Neural progenitor cell (in vitro differentiated cells): ENCODE data around the gene ARL3. TPM values are rescaled to one million over a fixed set of nuclear protein-coding genes. Genes with fewer than 3 reads are reported as not detected.

Experiments
- DNase-seq: peaks from one replicate; pipeline ENCODE4 v3.0.0-alpha.2; 2016; ENCODE audit warnings: low spot score
- H2AFZ ChIP-seq: fragments of 200-600 bp; sonication (generic); replicated peaks from 2 replicates; pipeline ENCODE4 v1.6.1; 2016; ENCODE audit warnings: antibody characterized with exemption
- H3F3A ChIP-seq: fragments of 200-600 bp; sonication (generic); 2 replicates; pipeline ENCODE4 v1.6.1; 2016; ENCODE audit warnings: antibody characterized with exemption, low read depth
- H3K27ac ChIP-seq: fragments of 200-600 bp; sonication (generic); 2 replicates; pipeline ENCODE4 v1.5.1; 2016; ENCODE audit warnings: mild to moderate bottlenecking
- H3K27me3 ChIP-seq: fragments of 200-600 bp; sonication (generic); 2 replicates; pipeline ENCODE4 v1.6.1; 2016; ENCODE audit warnings: mild to moderate bottlenecking, moderate library complexity
- H3K36me3 ChIP-seq: fragments of 200-600 bp; sonication (generic); 2 replicates; pipeline ENCODE4 v1.5.1; 2016
- H3K4me1 ChIP-seq: fragments of 200-600 bp; sonication (generic); 2 replicates; pipeline ENCODE4 v1.6.1; 2016; ENCODE audit warnings: mixed run types
- H3K4me2 ChIP-seq: fragments of 200-600 bp; sonication (generic); 2 replicates; pipeline ENCODE4 v1.6.1; 2016
- H3K4me3 ChIP-seq: fragments of 200-600 bp; sonication (generic); 2 replicates; pipeline ENCODE4 v1.5.1; 2016
- H3K79me2 ChIP-seq: fragments of 200-600 bp; sonication (generic); 2 replicates; pipeline ENCODE4 v1.6.1; 2016; ENCODE audit warnings: low read depth
- H3K9ac ChIP-seq: fragments of 200-600 bp; sonication (generic); 2 replicates; pipeline ENCODE4 v1.6.1; 2016
- H3K9me3 ChIP-seq: fragments of 200-600 bp; sonication (generic); 2 replicates; pipeline ENCODE4 v1.5.1; 2016; ENCODE audit warnings: low read depth
- H4K20me1 ChIP-seq: fragments of 200-600 bp; sonication (generic); 2 replicates; pipeline ENCODE4 v1.6.1; 2016; ENCODE audit warnings: low read depth
- H3K27ac Mint-ChIP-seq: 3 replicates; pipeline ENCODE4 v1.8.0; 2021; ENCODE audit warnings: mixed read lengths
- H3K27me3 Mint-ChIP-seq: 2 replicates; pipeline ENCODE4 v1.8.0; 2022; ENCODE audit warnings: low read depth, mild to moderate bottlenecking, inconsistent platforms, moderate library complexity, mixed read lengths; ENCODE audit not compliant: insufficient read depth
- H3K36me3 Mint-ChIP-seq: 3 replicates; pipeline ENCODE4 v1.8.0; 2021; ENCODE audit warnings: mixed read lengths
- H3K4me1 Mint-ChIP-seq: 3 replicates; pipeline ENCODE4 v1.8.0; 2021; ENCODE audit warnings: mixed read lengths
- H3K4me3 Mint-ChIP-seq: 3 replicates; pipeline ENCODE4 v1.8.0; 2021; ENCODE audit warnings: mild to moderate bottlenecking, moderate library complexity, mixed read lengths
- H3K9me3 Mint-ChIP-seq: 3 replicates; pipeline ENCODE4 v1.8.0; 2020; ENCODE audit warnings: mixed read lengths
- CTCF ChIP-seq: fragments of 200-600 bp; sonication (generic); IDR thresholded peaks from 2 replicates; pipeline ENCODE4 v1.5.1; 2017; ENCODE audit warnings: antibody characterized with exemption, mild to moderate bottlenecking
- EZH2 ChIP-seq: fragments of 200-600 bp; sonication (generic); IDR thresholded peaks from 2 replicates; pipeline ENCODE4 v1.6.1; 2017; ENCODE audit warnings: antibody characterized with exemption, mild to moderate bottlenecking, moderate library complexity
- EZH2phosphoT487 ChIP-seq: fragments of 200-600 bp; sonication (generic); IDR thresholded peaks from 2 replicates; pipeline ENCODE4 v1.6.1; 2017; ENCODE audit warnings: antibody characterized with exemption
- total RNA-seq: library from RNA; depleted of rRNA; stranded (reverse); fragments of >200 nt; gene quantifications from 2 replicates; pipeline ENCODE4 v1.2.3, GENCODE V29; 2015; ENCODE audit warnings: low replicate concordance

ARL3 gene
- total RNA-seq, 1 donor from 2014 or later, result 29.7 TPM

GRCh38 chr10:102704915-102705314 is 9.3 kb downstream of the ARL3 start:
- TF ChIP-seq EZH2 (no peak), CTCF (no peak), EZH2phosphoT487 (no peak)
- no peak overlapping the region for H3K27ac ChIP-seq
- Mint-ChIP-seq H3K27me3 (no peaks in the 10 kb centered on the region), H3K36me3 (peaks cover 7% of the 10 kb centered on the region), H3K4me3 (no peak overlapping the region), H3K9me3 (no peaks in the 10 kb centered on the region), H3K4me1 (peaks cover 5% of the 10 kb centered on the region), H3K27ac (no peak overlapping the region)
- no peaks in the 10 kb centered on the region for H3K36me3 ChIP-seq
- peaks cover 17% of the 10 kb centered on the region for H4K20me1 ChIP-seq
- no peak overlapping the region for H3K4me3 ChIP-seq
- no peaks in the 10 kb centered on the region for H3K9me3 ChIP-seq
- no peaks in the 10 kb centered on the region for H3K27me3 ChIP-seq
- H3K4me2 ChIP-seq, result no peak overlapping the region
- no peak overlapping the region for H2AFZ ChIP-seq
- H3K79me2 ChIP-seq, result peaks cover 59% of the 10 kb centered on the region
- no peak overlapping the region for H3K9ac ChIP-seq
- no peak for DNase-seq
- peaks cover 8% of the 10 kb centered on the region for H3F3A ChIP-seq
- no peaks in the 10 kb centered on the region for H3K4me1 ChIP-seq

GRCh38 chr10:102702742-102703141 is 11.5 kb downstream of the ARL3 start:
- Mint-ChIP-seq H3K4me1 (peaks cover 8% of the 10 kb centered on the region), H3K27me3 (no peaks in the 10 kb centered on the region), H3K4me3 (no peak overlapping the region), H3K9me3 (no peaks in the 10 kb centered on the region), H3K36me3 (peaks cover 25% of the 10 kb centered on the region), H3K27ac (no peak overlapping the region)
- no peak for DNase-seq
- TF ChIP-seq CTCF, result no peak
- no peak for TF ChIP-seq EZH2phosphoT487
- TF ChIP-seq EZH2, result no peak
- Histone ChIP-seq H3K27me3 (no peaks in the 10 kb centered on the region), H3K4me3 (no peak overlapping the region), H4K20me1 (peaks cover 16% of the 10 kb centered on the region), H3K27ac (no peak overlapping the region), H3K9me3 (no peaks in the 10 kb centered on the region), H3F3A (peaks cover 1% of the 10 kb centered on the region), H3K36me3 (peaks cover 11% of the 10 kb centered on the region), H2AFZ (no peak overlapping the region), H3K9ac (no peak overlapping the region), H3K4me2 (no peak overlapping the region), H3K4me1 (no peaks in the 10 kb centered on the region), H3K79me2 (peaks cover 37% of the 10 kb centered on the region)

DNA sequence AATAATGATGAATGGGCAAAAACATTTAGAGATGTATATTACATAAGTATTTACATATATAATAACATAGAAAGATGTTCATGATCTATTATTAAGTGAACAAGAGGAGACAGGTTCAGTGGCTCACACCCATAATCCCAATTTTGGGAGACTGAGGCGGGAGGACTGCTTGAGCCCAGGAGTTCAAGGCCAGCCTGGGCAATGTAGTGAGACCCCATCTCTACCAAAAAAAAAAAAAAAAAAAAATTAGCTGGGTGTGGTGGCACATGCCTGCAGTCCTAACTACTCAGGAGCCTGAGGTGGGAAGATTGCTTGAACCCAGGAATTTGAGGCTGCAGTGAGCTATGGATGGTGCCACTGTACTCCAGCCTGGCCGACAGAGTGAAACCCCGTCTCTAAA is 12.4 kb downstream of the ARL3 start:
- no peak overlapping the region for H3K27ac ChIP-seq
- H3K27me3 ChIP-seq, result no peaks in the 10 kb centered on the region
- H2AFZ ChIP-seq, result no peak overlapping the region
- no peak overlapping the region for H3K4me2 ChIP-seq
- peaks cover 16% of the 10 kb centered on the region for H4K20me1 ChIP-seq
- no peaks in the 10 kb centered on the region for H3F3A ChIP-seq
- H3K9ac ChIP-seq, result no peak overlapping the region
- Mint-ChIP-seq H3K27ac (no peak overlapping the region), H3K27me3 (no peaks in the 10 kb centered on the region), H3K9me3 (no peaks in the 10 kb centered on the region), H3K36me3 (peaks cover 30% of the 10 kb centered on the region), H3K4me1 (peaks cover 4% of the 10 kb centered on the region), H3K4me3 (no peak overlapping the region)
- TF ChIP-seq CTCF (no peak), EZH2 (no peak), EZH2phosphoT487 (no peak)
- DNase-seq, result no peak
- H3K79me2 ChIP-seq, result peaks cover 27% of the 10 kb centered on the region
- H3K36me3 ChIP-seq, result peaks cover 11% of the 10 kb centered on the region
- H3K4me3 ChIP-seq, result no peak overlapping the region
- H3K4me1 ChIP-seq, result no peaks in the 10 kb centered on the region
- H3K9me3 ChIP-seq, result no peaks in the 10 kb centered on the region
